GM23338 (cell line): ENCODE measurements around the gene GNAO1. TPM values are rescaled to one million over a fixed set of nuclear protein-coding genes. Genes with fewer than 3 reads are reported as not detected.

ENCODE experiments used
- ATAC-seq: fragments of 200-7000 bp; cut with Tn5 transposase; 3 replicates; pipeline ENCODE4 v1.9.1; 2020
- DNase-seq: peaks from one replicate; pipeline ENCODE4 v3.0.0-alpha.2; 2015; ENCODE audit warnings: low spot score
- H2AFZ ChIP-seq: fragments of 200-600 bp; sonication (generic); 2 replicates; pipeline ENCODE4 v1.8.0; 2016; ENCODE audit warnings: antibody characterized with exemption, mild to moderate bottlenecking, moderate library complexity
- H3F3A ChIP-seq: fragments of 200-600 bp; sonication (generic); replicated peaks from 2 replicates; pipeline ENCODE4 v1.8.0; 2017; ENCODE audit warnings: antibody characterized with exemption, mixed run types, low read depth
- H3K27ac ChIP-seq: fragments of 200-600 bp; sonication (generic); 2 replicates; pipeline ENCODE4 v1.6.1; 2016; ENCODE audit warnings: low read depth
- H3K27me3 ChIP-seq: fragments of 200-600 bp; sonication (generic); 2 replicates; pipeline ENCODE4 v1.8.0; 2016; ENCODE audit warnings: mild to moderate bottlenecking, mixed run types, moderate library complexity; ENCODE audit not compliant: insufficient read depth
- H3K36me3 ChIP-seq: fragments of 200-600 bp; sonication (generic); 2 replicates; pipeline ENCODE4 v1.8.0; 2016; ENCODE audit warnings: mild to moderate bottlenecking; ENCODE audit not compliant: insufficient read depth
- H3K4me1 ChIP-seq: fragments of 200-600 bp; sonication (generic); 2 replicates; pipeline ENCODE4 v1.8.0; 2016; ENCODE audit warnings: mild to moderate bottlenecking, moderate library complexity; ENCODE audit not compliant: insufficient read depth
- H3K4me2 ChIP-seq: fragments of 200-600 bp; sonication (generic); 2 replicates; pipeline ENCODE4 v1.7.1; 2017; ENCODE audit warnings: mixed run types
- H3K4me3 ChIP-seq: fragments of 200-600 bp; sonication (generic); 2 replicates; pipeline ENCODE4 v1.6.1; 2016; ENCODE audit warnings: mixed run types
- H3K79me2 ChIP-seq: fragments of 200-600 bp; sonication (generic); replicated peaks from 2 replicates; pipeline ENCODE4 v1.8.0; 2017; ENCODE audit warnings: mild to moderate bottlenecking; ENCODE audit not compliant: insufficient read depth
- H3K9me2 ChIP-seq: fragments of 200-600 bp; sonication (generic); 2 replicates; pipeline ENCODE4 v1.8.0; 2017; ENCODE audit not compliant: insufficient read depth
- H4K20me1 ChIP-seq: fragments of 200-600 bp; sonication (generic); replicated peaks from 2 replicates; pipeline ENCODE4 v1.8.0; 2017; ENCODE audit warnings: mild to moderate bottlenecking; ENCODE audit not compliant: insufficient read depth
- H3K27ac Mint-ChIP-seq: 2 replicates; pipeline ENCODE4 v1.8.0; 2020; ENCODE audit warnings: inconsistent platforms, mild to moderate bottlenecking, moderate library complexity, mixed read lengths
- H3K27me3 Mint-ChIP-seq: 3 replicates; pipeline ENCODE4 v1.8.0; 2022; ENCODE audit warnings: low read depth, mild to moderate bottlenecking, moderate library complexity, mixed read lengths, inconsistent platforms; ENCODE audit not compliant: insufficient read depth, poor library complexity
- H3K36me3 Mint-ChIP-seq: 3 replicates; pipeline ENCODE4 v1.8.0; 2021; ENCODE audit warnings: low read depth, mild to moderate bottlenecking, inconsistent platforms, moderate library complexity, mixed read lengths
- H3K4me1 Mint-ChIP-seq: 3 replicates; pipeline ENCODE4 v1.8.0; 2020; ENCODE audit warnings: mild to moderate bottlenecking, inconsistent platforms, mixed read lengths
- H3K4me3 Mint-ChIP-seq: 3 replicates; pipeline ENCODE4 v1.8.0; 2021; ENCODE audit warnings: moderate library complexity, mild to moderate bottlenecking, inconsistent platforms, mixed read lengths
- H3K9me3 Mint-ChIP-seq: 3 replicates; pipeline ENCODE4 v1.8.0; 2020; ENCODE audit warnings: moderate library complexity, mild to moderate bottlenecking, inconsistent platforms, mixed read lengths
- CREB1 ChIP-seq: fragments of 250-450 bp; sonication (Bioruptor Pico); IDR thresholded peaks from 2 replicates; pipeline ENCODE4 v1.5.0; 2020; ENCODE audit warnings: low read depth, mild to moderate bottlenecking, moderate library complexity
- EZH2 ChIP-seq: fragments of 200-600 bp; sonication (generic); IDR thresholded peaks from one replicate; pipeline ENCODE4 v1.8.0; 2017; ENCODE audit warnings: antibody characterized with exemption, mild to moderate bottlenecking, low read depth; ENCODE audit not compliant: unreplicated experiment
- JUNB ChIP-seq: IDR thresholded peaks from one replicate; pipeline ENCODE4 v1.6.1; 2016; ENCODE audit warnings: antibody characterized with exemption; ENCODE audit not compliant: unreplicated experiment
- NANOG ChIP-seq: IDR thresholded peaks from 2 replicates; pipeline ENCODE4 v1.6.1; 2016; ENCODE audit warnings: antibody characterized with exemption, borderline replicate concordance
- POLR2AphosphoS5 ChIP-seq: IDR thresholded peaks from 2 replicates; pipeline ENCODE4 v1.6.1; 2016; ENCODE audit warnings: antibody characterized with exemption, low read depth
- STAT1 ChIP-seq: IDR thresholded peaks from one replicate; pipeline ENCODE4 v1.6.1; 2016; ENCODE audit warnings: antibody characterized with exemption; ENCODE audit not compliant: unreplicated experiment
- ZNF114 ChIP-seq: fragments of 250-450 bp; sonication (Bioruptor Pico); IDR thresholded peaks from 2 replicates; pipeline ENCODE4 v1.5.0; 2020; ENCODE audit warnings: mild to moderate bottlenecking, moderate library complexity
- ZNF331 ChIP-seq: fragments of 250-450 bp; sonication (Bioruptor Pico); IDR thresholded peaks from 2 replicates; pipeline ENCODE4 v1.5.0; 2020; ENCODE audit warnings: low read depth, mild to moderate bottlenecking, moderate library complexity
- polyA plus RNA-seq: library from polyadenylated mRNA; unstranded; fragments of >200 nt; fragmentation: Nextera tagmentation; extraction: Ambion mirVana; gene quantifications from 2 replicates; pipeline ENCODE4 v1.2.1, GENCODE V29; 2016
- total RNA-seq: library from RNA; depleted of rRNA; stranded (reverse); fragments of >200 nt; shearing (Covaris generic); gene quantifications from 2 replicates; pipeline ENCODE4 v1.2.3, GENCODE V29; 2014
- TF ChIP-seq, protein P1 (sequence below), 2 experiments: fragments of 200-600 bp in 1 of 2; sonication (generic) in 1 of 2; conservative IDR thresholded peaks; 2 replicates each; pipeline versions ENCODE4 v1.5.1 to v1.6.1; 2016 to 2017; ENCODE audit warnings: antibody characterized with exemption in 2 of 2, low read depth in 2 of 2, mild to moderate bottlenecking in 2 of 2, moderate library complexity in 1 of 2
- TF ChIP-seq, protein P2 (sequence below): IDR thresholded peaks from 2 replicates; pipeline ENCODE4 v1.6.1; 2016; ENCODE audit warnings: antibody characterized with exemption
- TF ChIP-seq, protein P3 (sequence below): fragments of 250-450 bp; sonication (Bioruptor Pico); IDR thresholded peaks from 2 replicates; pipeline ENCODE4 v1.5.0; 2020; ENCODE audit warnings: mild to moderate bottlenecking, moderate library complexity
- TF ChIP-seq, protein P4 (sequence below): IDR thresholded peaks from one replicate; pipeline ENCODE4 v1.6.1; 2018; ENCODE audit warnings: antibody characterized with exemption; ENCODE audit not compliant: unreplicated experiment

Gene GNAO1
- total and polyA plus RNA-seq, 2 experiments from 2014 or later = 6.5 to 24.8 TPM

DNA sequence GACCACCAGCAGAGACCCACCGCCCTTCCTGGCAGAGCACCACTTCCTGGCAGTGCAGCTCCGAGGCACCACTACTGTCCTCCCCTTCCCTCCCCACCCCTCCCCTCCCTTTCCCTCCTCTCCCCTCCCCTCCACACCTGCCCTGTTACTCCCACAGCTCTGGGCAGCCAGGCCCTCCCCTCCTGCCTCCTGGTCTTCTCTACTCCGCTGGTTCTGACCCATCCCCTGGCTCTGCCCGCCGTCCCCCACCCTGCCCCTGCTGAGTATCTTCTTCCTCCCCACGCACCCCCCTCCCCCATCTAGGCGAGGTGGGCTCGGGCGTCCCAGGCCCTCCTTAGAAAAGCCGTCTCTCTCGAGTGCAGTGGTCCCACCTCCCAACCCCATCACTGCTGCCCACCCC, 156.4 kb downstream of the GNAO1 start (continued):
- TF ChIP-seq, protein P1, sequence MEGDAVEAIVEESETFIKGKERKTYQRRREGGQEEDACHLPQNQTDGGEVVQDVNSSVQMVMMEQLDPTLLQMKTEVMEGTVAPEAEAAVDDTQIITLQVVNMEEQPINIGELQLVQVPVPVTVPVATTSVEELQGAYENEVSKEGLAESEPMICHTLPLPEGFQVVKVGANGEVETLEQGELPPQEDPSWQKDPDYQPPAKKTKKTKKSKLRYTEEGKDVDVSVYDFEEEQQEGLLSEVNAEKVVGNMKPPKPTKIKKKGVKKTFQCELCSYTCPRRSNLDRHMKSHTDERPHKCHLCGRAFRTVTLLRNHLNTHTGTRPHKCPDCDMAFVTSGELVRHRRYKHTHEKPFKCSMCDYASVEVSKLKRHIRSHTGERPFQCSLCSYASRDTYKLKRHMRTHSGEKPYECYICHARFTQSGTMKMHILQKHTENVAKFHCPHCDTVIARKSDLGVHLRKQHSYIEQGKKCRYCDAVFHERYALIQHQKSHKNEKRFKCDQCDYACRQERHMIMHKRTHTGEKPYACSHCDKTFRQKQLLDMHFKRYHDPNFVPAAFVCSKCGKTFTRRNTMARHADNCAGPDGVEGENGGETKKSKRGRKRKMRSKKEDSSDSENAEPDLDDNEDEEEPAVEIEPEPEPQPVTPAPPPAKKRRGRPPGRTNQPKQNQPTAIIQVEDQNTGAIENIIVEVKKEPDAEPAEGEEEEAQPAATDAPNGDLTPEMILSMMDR (conservative IDR thresholded peaks at IDR 0.05; ENCODE audit: low read depth in 2 of 2) = no peak
- no peak for TF ChIP-seq CREB1
- no peak for TF ChIP-seq ZNF114

DNA sequence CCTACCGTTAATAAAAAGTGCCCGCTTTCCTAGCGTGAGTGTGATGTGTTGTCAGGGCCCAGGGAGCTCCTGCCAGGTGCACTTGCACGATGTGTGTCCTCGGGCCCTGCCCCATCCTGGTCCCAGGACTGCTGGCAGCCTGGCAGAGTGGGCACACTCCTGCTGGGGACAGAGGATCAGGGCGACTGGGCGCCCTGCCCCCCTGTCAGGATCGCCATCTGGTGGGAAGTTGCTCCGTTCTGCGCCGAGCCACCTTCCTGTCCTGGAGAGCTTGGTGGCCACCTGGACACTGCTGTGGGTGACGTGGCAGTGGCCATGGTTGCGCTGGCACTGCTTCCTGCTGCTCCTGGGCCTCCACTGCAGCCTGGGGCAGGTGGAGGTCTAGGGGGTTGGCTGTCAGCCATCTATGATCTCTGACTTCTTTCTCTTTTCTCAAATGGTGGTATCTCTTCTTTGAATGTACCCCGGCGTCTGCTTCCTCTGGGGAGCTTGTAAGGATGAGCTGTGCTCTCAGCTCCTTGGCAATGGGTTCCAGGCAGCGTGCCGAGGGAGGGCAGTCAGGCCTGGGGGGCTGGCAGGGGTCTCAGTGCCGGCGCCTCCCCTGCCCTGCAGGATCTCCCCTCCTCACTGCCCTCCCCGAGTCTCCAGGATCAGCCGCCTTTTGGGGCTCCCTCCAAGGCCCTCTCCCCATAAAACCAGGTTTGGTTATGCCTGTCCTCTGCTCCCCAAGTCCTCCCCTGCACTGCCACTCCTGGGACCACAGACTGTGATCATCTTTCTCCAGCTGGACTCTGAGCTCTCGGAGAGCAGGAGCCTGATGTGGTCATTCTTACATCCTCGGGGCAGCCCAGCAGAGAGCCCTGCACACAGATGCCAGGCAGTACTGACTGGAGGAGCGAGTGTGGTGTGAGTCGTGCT, 157.1 kb downstream of the GNAO1 start:
- Histone ChIP-seq H2AFZ (no peak overlapping the region), H3K79me2 (no peaks in the 10 kb centered on the region), H3K4me2 (no peak overlapping the region), H3K36me3 (no peaks in the 10 kb centered on the region), H3F3A (no peaks in the 10 kb centered on the region), H3K27me3 (no peaks in the 10 kb centered on the region), H3K27ac (no peak overlapping the region), H3K4me1 (no peaks in the 10 kb centered on the region), H3K9me2 (no peaks in the 10 kb centered on the region), H4K20me1 (no peaks in the 10 kb centered on the region), H3K4me3 (no peak overlapping the region)
- TF ChIP-seq JUNB = no peak
- TF ChIP-seq CREB1 = no peak
- TF ChIP-seq, protein P2, sequence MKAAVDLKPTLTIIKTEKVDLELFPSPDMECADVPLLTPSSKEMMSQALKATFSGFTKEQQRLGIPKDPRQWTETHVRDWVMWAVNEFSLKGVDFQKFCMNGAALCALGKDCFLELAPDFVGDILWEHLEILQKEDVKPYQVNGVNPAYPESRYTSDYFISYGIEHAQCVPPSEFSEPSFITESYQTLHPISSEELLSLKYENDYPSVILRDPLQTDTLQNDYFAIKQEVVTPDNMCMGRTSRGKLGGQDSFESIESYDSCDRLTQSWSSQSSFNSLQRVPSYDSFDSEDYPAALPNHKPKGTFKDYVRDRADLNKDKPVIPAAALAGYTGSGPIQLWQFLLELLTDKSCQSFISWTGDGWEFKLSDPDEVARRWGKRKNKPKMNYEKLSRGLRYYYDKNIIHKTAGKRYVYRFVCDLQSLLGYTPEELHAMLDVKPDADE = no peak
- TF ChIP-seq ZNF114 = no peak
- TF ChIP-seq POLR2AphosphoS5 = no peak
- TF ChIP-seq EZH2 = no peak
- no peak for TF ChIP-seq STAT1
- TF ChIP-seq, protein P3, sequence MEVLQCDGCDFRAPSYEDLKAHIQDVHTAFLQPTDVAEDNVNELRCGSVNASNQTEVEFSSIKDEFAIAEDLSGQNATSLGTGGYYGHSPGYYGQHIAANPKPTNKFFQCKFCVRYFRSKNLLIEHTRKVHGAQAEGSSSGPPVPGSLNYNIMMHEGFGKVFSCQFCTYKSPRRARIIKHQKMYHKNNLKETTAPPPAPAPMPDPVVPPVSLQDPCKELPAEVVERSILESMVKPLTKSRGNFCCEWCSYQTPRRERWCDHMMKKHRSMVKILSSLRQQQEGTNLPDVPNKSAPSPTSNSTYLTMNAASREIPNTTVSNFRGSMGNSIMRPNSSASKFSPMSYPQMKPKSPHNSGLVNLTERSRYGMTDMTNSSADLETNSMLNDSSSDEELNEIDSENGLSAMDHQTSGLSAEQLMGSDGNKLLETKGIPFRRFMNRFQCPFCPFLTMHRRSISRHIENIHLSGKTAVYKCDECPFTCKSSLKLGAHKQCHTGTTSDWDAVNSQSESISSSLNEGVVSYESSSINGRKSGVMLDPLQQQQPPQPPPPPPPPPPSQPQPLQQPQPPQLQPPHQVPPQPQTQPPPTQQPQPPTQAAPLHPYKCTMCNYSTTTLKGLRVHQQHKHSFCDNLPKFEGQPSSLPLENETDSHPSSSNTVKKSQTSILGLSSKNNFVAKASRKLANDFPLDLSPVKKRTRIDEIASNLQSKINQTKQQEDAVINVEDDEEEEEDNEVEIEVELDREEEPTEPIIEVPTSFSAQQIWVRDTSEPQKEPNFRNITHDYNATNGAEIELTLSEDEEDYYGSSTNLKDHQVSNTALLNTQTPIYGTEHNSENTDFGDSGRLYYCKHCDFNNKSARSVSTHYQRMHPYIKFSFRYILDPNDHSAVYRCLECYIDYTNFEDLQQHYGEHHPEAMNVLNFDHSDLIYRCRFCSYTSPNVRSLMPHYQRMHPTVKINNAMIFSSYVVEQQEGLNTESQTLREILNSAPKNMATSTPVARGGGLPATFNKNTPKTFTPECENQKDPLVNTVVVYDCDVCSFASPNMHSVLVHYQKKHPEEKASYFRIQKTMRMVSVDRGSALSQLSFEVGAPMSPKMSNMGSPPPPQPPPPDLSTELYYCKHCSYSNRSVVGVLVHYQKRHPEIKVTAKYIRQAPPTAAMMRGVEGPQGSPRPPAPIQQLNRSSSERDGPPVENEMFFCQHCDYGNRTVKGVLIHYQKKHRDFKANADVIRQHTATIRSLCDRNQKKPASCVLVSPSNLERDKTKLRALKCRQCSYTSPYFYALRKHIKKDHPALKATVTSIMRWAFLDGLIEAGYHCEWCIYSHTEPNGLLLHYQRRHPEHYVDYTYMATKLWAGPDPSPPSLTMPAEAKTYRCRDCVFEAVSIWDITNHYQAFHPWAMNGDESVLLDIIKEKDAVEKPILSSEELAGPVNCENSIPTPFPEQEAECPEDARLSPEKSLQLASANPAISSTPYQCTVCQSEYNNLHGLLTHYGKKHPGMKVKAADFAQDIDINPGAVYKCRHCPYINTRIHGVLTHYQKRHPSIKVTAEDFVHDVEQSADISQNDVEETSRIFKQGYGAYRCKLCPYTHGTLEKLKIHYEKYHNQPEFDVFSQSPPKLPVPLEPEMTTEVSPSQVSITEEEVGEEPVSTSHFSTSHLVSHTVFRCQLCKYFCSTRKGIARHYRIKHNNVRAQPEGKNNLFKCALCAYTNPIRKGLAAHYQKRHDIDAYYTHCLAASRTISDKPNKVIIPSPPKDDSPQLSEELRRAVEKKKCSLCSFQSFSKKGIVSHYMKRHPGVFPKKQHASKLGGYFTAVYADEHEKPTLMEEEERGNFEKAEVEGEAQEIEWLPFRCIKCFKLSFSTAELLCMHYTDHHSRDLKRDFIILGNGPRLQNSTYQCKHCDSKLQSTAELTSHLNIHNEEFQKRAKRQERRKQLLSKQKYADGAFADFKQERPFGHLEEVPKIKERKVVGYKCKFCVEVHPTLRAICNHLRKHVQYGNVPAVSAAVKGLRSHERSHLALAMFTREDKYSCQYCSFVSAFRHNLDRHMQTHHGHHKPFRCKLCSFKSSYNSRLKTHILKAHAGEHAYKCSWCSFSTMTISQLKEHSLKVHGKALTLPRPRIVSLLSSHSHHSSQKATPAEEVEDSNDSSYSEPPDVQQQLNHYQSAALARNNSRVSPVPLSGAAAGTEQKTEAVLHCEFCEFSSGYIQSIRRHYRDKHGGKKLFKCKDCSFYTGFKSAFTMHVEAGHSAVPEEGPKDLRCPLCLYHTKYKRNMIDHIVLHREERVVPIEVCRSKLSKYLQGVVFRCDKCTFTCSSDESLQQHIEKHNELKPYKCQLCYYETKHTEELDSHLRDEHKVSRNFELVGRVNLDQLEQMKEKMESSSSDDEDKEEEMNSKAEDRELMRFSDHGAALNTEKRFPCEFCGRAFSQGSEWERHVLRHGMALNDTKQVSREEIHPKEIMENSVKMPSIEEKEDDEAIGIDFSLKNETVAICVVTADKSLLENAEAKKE = no peak
- TF ChIP-seq, protein P4, sequence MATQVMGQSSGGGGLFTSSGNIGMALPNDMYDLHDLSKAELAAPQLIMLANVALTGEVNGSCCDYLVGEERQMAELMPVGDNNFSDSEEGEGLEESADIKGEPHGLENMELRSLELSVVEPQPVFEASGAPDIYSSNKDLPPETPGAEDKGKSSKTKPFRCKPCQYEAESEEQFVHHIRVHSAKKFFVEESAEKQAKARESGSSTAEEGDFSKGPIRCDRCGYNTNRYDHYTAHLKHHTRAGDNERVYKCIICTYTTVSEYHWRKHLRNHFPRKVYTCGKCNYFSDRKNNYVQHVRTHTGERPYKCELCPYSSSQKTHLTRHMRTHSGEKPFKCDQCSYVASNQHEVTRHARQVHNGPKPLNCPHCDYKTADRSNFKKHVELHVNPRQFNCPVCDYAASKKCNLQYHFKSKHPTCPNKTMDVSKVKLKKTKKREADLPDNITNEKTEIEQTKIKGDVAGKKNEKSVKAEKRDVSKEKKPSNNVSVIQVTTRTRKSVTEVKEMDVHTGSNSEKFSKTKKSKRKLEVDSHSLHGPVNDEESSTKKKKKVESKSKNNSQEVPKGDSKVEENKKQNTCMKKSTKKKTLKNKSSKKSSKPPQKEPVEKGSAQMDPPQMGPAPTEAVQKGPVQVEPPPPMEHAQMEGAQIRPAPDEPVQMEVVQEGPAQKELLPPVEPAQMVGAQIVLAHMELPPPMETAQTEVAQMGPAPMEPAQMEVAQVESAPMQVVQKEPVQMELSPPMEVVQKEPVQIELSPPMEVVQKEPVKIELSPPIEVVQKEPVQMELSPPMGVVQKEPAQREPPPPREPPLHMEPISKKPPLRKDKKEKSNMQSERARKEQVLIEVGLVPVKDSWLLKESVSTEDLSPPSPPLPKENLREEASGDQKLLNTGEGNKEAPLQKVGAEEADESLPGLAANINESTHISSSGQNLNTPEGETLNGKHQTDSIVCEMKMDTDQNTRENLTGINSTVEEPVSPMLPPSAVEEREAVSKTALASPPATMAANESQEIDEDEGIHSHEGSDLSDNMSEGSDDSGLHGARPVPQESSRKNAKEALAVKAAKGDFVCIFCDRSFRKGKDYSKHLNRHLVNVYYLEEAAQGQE = no peak
- no peak for TF ChIP-seq NANOG
- TF ChIP-seq ZNF331 (CRISPR knock-in tag) = no peak
- Mint-ChIP-seq H3K27me3 (peaks cover 14% of the 10 kb centered on the region), H3K4me1 (no peaks in the 10 kb centered on the region; the same call in 2 of the 3 replicates), H3K9me3 (no peaks in the 10 kb centered on the region), H3K4me3 (no peak overlapping the region), H3K36me3 (peaks cover 3% of the 10 kb centered on the region; the same call in 2 of the 3 replicates), H3K27ac (no peak overlapping the region)
- DNase-seq (no peak), ATAC-seq (no peak)
